GM18867 (cell line): Measurements from ENCODE around the gene TULP1.
"Not testable (repeated sequence)": the region's sequence is repeated elsewhere in the genome, so short reads cannot be mapped to it uniquely, and the experiment has no call there.

Experiments
- ATAC-seq: cut with Tn5 transposase; IDR thresholded peaks from one replicate; pipeline ENCODE4 v1.9.1; 2021; ENCODE audit warnings: mild to moderate bottlenecking, moderate library complexity; ENCODE audit not compliant: unreplicated experiment

TULP1 gene

DNA sequence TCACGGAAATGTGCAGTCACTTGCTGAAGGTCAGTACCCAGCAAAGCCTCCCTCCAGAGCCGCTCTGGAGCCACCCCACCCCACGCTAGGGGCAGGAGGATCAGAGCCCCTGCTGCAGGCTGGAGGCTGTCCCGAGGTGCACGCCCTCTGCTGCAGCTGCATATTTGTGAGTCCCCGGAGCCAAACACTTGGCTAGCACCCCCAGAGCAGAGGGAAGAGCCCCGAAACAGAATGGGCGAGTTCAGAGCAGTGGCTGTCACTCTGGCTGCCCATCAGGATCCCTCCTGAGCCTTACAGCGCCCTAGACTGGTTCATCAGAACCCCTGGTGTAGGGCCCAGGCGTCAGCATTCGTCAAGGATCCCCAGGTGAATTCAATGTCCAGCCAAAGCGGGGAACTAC lies 9.5 kb upstream of the TULP1 start:
- ATAC-seq, result no peak

DNA sequence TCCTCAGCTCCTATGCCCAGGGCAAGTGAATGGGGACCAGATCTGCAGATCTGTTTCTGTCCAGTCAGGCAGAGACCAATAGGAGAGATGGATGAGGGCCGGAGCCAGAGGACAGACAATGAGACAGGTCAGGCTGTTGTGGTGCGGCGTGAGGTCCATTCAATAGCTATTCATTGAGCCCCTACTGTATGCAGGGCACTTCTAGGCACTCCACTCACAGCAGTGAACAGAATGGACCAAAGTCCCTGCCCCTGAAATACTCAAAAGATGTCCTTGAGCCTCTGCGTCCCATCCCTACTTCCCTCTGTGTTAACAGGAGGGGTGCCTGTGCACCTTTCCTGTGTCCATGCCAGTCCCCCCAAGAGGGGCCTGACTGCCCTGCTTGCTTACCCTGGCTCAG lies 8.5 kb upstream of the TULP1 start:
- no peak for ATAC-seq

DNA sequence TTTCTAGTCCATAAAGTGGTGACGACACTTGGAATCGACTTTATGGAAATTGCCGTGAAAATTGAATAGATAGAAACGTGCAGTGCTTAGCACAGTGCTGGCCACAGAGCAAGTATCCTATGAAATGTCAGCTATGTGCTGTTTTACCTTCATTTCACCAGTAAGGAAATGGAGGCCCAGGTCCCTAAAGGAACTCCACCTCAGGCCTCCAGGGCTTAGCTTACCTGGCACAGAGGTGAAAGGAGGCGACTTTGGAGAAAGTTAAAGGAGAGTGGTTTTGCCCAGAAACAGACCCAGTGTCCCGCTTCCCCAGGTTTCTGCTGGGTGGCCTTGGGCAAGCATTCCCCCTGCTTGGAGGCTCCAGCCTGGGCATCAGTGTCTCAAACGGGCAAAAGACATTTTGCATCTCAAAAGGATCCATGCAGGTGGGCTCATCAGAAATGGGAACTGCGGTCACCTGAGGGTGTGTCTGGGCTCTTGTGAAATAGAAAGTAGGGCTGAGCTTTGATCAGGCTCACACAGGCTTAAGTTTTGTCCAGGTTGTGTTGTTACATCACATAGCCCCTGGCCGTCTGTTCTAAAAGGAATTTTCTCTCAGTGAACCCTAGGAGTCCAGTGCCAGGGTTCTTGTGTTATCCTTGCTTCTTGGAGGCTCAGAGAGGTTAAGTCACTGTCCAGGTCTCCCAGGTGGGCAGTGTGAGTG lies 6.8 kb upstream of the TULP1 start:
- no peak for ATAC-seq

DNA sequence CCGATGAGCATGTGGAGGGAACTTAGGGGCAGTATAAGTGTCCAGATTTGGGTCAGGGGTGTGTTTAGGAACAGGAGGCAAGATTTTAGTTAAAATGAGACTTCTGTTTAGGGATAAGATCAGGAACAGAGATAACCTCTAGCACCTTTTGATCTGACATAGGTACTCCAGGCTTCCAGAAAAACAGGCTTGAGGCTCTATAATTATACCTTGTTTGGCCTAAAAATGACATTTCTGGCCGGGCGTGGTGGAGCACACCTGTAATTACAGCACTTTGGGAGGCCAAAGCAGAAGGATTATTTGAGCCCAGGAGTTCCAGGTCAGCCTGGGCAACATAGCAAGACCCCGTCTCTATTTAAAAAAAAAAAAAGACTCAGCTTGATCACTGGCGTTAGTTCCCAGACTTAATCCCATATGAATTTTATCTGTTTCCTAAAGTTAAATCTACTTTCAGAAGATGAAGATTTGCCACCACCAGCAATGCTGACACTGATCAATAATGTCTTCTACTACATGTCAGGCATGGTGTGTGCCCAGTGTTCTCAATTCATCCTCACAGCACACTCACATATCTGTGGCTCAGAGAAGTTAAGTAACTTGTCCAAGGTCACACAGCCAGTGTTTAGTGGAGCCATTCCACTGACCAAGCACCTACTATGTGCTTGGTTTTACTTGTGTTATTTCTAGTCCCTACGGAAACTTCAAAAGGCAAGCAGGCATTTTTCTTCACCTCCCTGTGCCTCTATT lies 6.0 kb upstream of the TULP1 start:
- ATAC-seq, result no peak

DNA sequence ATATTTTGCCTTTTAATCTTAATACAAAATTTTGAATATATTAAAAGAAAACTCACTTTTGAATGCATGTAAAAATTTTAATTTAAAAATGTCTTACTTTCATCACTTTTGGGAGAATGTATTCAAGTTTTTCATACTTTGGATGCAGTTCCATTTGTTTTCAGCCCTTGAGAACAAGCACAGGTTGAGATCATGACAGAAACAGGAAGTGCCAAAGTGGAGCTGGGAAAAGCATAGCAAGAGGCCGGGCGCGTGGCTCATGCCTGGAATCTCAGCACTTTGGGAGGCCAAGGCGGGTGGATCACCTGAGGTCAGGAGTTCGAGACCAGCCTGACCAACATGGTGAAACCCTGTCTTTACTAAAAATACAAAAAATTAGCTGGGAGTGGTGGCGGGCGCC lies 5.3 kb upstream of the TULP1 start:
- ATAC-seq, result not testable (repeated sequence)

DNA sequence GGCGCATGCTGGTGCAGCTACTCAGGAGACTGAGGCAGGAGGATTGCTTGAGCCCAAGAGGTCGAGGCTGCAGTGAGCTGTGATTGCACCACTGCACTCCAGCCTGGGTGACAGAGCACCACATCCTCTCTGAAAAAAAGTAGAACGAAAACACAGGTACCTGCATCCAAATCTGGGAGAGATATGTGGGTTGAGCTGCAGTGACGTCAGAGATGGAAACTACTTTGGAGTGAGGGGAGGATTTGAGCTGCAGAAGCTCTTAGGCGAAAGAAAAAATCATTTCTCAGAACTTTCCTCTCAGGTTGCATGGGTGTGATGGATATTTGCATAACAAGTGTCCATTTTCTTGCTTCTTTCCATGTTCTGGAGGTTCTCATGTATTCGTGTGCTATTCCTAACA lies 4.0 kb upstream of the TULP1 start:
- ATAC-seq, result no peak

DNA sequence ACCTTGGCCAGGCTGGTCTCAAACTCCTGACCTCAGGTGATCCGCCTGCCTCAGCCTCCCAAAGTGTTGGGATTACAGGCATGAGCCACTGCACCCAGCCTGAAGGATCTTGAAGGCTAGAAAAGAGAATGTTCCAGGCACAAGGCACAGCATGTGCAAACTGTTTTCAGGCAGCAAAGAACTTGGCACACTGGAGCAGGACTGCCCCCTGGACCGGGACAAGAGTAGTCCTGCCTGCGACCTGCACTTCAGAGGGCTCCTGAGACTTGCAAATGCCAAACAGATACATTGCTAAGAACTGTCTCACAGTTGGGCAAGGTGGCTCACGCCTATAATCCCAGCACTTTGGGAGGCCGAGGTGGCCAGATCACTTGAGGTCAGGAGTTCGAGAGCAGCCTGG lies 3.2 kb upstream of the TULP1 start:
- not testable (repeated sequence) for ATAC-seq

DNA sequence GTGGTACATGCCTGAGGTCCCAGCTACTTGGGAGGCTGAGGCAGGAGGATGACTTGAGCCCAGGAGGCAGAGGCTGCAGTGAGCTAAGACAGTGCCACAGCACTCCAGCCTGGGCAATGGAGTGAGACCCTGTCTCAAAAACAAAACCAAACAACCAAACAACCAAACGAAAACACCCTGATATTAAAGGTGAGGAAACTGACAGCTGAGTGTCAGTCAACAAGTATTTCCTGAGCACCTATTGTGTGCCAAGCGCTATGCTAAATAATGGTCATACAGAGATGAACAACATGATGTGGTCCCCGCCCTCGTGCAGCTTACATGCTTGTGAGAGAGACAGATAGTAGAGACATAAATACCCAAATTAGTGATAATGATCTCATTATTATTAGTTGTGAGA lies 1.9 kb upstream of the TULP1 start:
- ATAC-seq, result no peak

DNA sequence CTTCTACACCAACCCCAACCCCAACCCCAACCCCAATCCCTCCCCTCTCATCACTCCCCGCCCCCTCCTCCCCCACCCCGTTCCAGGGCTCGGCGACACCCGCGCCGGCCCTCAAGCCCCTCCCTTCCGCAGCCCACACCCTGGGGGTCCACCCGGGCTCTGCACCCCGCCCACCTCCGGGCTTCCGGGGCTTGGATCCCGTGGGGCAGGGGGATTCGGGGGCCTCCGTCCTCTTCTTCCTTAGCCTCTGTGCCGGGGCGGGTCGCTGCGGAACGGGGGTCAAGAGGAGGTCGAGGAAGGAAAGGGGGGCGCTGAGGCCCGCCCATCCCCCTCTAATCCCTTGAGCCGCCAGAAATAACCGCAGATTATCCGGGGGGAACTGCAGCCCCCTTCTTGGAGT lies 690 bp downstream of the TULP1 start:
- no peak for ATAC-seq

DNA sequence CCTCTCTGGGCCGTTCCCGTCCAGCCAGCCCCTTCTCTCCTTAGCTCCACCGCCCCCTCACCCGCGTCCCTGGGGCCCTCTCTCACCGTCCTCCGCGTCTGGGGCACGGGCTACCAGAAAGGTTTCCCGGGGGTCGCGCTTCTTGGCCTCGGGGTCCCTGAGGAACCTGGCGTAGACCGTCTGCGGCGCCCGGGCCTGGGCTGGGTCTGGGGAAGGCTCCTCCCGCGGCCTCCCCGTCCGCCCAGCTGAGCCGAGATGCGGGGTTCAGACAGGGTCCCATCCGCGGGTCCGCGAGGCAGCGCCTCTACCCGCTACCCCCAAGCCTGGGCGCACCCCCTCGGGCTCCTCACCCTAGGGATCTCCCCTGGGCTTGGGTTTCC lies 1.1 kb downstream of the TULP1 start:
- no peak for ATAC-seq

DNA sequence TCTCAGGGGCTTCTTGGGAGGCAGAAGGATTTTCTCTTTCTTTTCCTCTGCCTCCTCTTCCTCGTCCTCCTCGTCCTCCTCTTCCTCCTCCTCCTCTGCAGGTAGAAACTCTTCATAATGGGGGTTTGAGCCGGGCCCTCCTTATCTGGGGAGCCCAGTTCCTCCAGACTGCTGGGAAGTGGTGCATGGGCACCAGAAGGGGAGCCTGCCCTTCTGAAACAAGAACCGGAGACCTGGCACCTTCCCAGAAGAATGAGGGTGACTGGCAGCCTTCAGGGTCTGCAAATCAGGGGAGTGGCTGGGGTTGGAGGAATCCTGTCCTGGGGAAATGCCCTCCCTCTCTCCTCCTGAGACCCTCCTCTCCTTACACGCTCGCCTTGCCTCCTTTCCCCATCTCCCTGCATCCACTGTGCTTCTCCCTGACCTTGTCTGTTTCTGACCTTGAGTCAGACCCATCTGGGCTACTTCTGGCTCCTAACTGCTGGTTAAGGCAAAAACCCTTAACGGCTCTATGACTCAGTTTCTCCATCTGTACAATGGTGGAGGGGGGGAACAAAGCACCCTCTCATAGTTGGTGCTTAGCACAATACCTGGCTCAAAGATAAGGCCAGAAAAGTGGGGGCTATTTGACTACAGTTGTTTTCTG lies 1.7 kb downstream of the TULP1 start:
- ATAC-seq, result no peak

DNA sequence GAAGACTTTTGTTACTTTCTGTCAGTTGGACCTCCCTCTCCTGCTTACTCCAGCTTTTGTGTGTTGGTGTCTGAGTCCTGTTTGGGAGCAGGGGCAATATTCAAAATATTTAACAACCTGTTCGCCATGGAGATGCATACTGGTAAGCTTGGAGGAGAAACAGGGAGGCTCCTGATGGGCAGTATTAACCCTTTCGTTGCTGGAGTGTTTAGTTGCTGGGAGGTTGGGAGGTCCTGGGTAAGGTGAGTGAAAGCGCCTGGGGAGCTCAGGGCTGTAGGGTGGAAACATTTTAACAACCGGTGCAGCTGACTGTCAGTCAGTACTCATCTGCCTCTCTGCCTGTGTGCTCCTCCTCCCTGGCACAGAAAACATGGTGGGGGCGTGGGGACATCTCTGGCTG lies 4.2 kb downstream of the TULP1 start:
- no peak for ATAC-seq

DNA sequence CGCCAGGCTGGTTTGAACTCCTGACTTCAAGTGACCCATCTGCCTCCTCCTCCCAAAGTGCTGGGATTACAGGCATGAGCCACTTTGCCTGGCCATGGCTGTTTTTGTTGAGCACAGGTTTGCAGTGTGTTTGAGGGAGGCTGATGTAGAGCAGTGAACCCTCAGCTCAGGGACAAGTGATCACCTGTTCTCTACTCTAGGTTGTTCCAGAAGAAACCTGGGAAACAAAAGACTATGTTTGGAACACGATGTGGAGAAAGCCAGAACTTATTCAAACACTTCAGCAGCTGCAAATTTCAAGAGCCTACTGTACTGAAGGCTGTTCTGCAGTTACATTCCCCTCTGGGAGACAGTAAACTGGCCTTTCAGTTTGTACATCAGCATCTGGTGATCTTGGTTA lies 4.7 kb downstream of the TULP1 start:
- no peak for ATAC-seq

DNA sequence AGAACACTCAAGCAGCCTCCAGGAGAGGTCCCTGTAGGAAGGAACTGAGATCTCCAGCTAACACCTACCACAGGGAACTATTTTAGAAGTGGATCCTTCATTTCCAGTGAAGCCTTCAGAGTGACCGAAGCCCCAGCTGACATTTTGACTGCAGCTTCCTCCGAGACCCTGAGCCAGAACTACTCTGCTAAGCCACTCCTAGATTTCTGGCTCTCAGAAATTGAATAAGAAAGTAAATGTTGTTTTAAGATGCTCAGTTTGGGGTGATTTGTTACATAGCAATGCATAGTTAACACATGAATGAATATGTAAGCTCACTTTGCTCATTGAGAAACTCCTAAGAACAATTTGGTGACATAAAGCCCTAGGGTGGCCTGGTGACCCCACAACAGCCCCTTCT lies 5.5 kb downstream of the TULP1 start:
- ATAC-seq, result no peak

DNA sequence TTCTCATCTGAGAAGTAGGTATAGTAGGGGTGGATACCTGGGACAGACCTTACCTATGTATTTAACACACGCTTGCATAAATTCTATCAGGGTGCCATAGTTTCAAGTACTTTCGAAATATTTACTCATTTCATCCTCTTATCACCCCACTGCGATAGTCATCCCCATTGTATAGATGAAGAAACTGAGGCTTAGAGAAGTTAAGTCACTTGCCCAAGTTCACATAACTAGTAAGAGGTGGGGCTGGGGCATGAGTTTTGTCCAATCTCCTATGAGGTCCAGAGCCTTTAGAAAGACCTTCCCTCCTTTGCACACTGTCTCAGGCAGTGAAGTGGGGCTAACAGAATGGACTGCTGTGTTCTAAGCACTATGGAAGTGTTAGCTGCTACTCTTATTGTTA lies 6.2 kb downstream of the TULP1 start:
- ATAC-seq, result no peak

DNA sequence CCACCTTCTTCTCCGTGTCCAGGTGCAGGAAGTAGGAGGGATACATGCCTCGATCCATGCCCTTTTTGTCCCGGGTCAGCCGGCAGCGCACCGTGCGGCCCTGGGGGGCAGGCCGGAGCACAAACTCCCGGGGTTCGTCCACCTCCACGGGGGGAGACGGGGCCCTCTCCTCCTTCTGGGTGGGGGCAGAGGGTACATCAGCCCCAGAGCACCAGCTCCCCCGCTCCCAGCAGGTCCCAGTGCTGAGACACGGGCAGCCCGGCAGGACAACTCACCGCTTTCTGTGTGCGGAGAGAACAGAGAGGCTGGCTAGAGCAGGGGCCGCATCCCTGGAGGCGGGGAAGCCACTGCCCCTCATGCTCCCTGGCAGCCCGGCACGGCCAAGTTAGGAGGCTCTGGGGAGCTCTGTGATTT lies 6.7 kb downstream of the TULP1 start:
- no peak for ATAC-seq

DNA sequence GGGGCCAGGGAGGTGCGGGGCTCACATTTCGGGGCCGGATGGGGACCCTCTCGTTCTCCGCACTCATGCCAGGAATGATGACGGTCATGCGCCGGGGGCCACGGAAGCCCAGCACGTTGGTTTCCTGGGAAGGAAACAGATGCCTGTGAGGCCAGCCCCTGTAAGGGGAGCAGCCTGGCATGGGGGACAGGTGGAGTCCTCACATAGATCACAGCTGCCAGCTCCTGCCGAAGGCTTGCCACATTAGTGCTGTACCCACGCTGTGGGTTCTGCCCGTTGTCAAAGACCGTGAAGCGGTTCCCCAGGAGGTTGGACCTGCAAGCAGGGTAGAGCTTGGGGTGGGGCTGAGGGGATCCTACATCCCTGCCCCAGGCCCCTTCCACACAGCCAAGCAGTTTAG lies 9.2 kb downstream of the TULP1 start:
- no peak for ATAC-seq

DNA sequence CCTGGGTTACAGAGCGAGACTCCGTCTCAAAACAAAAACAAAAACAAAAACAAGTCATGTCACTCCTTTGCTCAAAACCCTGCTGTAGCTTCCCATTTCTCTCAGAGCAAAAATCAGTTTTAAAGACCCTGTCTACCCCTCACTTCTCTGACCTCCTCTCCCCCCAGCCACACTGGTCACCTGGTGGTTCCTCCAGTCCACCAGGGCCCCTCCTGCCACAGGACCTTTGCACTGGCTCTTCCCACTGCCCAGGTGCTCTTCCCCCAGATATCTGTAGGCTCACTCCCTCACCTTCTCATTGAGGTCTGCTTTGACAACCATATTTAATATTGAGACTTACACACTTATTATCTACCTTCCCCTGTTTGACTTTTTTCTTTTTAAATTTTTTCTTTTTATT lies 10.9 kb downstream of the TULP1 start:
- ATAC-seq, result no peak

DNA sequence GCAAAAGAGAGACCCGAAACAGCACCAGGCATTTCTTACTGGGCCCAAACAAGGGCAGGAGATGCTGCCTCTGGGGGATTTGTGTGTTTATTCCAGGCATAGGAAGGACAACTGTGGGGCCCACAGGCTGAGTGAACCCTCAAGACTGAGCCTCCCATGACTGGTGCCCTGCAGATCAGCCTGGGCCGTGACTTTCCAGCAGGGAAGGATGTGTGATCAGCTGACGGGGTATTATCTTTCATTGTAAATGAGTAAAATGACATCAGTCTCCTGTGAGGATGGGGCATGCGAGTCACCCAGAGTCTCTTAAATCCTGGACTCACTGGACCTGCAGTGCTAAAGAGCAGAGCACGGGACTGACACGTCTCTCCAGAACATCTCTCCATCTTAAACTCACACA lies 11.9 kb downstream of the TULP1 start:
- ATAC-seq, result no peak

DNA sequence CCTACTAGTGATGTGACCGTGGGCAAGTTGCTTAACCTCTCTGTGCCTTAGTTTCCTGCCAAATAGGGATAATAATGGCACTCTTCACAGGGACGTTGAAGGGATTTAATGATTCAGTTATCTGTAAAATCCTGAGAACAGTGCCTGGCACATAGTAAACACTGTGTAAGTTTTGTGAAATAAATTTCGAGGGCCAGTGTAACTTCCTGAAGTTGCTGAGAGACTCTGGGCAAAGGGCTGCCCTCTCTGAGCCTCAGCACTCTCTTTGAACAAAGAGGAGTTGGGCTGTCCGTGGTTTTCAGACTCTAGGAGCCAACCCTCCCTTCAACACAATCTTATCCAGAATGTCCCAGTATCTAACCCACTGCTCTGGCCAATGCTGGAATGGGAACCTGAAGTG lies 13.3 kb downstream of the TULP1 start:
- ATAC-seq, result no peak

DNA sequence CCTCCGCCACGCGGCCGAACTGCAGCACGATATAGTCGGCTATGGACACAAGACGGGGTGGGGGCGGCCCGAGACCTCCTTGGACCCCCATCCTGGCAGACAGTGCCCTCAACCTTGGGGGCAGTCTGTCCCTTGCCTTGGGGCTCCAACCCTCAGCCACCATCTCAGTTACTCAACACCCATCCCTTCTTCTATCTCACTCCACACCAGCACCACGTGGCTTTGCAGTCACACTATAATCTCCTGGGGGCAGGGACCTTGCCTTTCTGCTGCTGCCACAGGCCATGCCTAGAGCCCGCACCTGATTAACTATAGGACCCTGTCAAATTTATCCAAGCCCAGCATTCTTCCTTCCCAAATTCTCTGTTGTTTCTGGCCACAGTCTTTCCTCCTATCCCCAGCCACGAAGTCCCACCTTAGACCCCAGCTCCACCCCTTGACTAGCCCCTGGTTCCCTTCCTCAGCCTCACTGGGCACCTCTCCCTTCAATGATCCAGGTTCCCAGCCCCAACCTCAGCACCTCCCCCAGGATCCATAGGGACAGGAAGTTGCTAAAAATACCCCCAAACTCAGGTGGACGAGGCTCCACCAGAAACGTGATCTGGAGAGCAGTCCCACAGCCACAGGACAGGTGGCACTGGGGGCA lies 14.2 kb downstream of the TULP1 start:
- no peak for ATAC-seq
